ENCODE data around the gene PI4KA.

The PI4KA gene

DNA sequence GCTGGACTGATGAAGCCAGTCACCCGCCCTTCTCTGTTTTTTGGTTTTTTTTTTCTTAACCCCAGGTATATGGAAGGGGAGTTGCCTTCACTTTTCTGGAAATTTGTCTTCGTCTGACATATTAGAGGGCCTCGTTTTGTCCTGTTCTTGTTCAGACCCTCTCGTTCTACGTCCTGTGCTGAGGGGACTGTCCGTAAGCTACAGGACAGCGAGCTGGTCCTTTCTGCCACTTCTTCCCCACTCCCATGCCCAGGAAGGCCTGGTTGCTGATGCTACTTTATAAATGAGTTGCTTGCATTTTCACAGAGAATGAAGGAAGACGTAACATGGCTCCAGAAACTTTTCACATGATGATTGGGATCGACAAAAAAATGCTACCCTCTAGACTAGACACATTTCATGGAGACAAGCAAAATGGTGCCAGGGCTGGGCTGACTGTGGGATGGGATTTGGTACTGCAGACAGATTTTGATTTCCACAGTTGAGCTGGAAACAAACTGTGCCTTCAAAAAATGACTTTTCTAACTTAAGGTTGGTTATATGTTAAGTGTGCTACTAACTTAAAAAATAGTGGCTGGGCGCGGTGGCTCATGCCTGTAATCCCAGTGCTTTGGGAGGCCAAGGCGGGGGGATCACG lies 31.4 kb upstream of the PI4KA start:
- TF ChIP-seq, protein P1, sequence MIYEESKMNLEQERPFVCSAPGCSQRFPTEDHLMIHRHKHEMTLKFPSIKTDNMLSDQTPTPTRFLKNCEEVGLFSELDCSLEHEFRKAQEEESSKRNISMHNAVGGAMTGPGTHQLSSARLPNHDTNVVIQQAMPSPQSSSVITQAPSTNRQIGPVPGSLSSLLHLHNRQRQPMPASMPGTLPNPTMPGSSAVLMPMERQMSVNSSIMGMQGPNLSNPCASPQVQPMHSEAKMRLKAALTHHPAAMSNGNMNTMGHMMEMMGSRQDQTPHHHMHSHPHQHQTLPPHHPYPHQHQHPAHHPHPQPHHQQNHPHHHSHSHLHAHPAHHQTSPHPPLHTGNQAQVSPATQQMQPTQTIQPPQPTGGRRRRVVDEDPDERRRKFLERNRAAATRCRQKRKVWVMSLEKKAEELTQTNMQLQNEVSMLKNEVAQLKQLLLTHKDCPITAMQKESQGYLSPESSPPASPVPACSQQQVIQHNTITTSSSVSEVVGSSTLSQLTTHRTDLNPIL (CRISPR knock-in tag; IDR thresholded peaks at IDR 0.05; ENCODE audit: low read depth) = no peak
- TF ChIP-seq TCF4 (CRISPR knock-in tag; IDR thresholded peaks at IDR 0.05; ENCODE audit: borderline replicate concordance) (no peak), RARB (CRISPR knock-in tag; IDR thresholded peaks at IDR 0.05) (no peak)
- TF ChIP-seq, protein P2, sequence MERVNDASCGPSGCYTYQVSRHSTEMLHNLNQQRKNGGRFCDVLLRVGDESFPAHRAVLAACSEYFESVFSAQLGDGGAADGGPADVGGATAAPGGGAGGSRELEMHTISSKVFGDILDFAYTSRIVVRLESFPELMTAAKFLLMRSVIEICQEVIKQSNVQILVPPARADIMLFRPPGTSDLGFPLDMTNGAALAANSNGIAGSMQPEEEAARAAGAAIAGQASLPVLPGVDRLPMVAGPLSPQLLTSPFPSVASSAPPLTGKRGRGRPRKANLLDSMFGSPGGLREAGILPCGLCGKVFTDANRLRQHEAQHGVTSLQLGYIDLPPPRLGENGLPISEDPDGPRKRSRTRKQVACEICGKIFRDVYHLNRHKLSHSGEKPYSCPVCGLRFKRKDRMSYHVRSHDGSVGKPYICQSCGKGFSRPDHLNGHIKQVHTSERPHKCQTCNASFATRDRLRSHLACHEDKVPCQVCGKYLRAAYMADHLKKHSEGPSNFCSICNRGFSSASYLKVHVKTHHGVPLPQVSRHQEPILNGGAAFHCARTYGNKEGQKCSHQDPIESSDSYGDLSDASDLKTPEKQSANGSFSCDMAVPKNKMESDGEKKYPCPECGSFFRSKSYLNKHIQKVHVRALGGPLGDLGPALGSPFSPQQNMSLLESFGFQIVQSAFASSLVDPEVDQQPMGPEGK (CRISPR knock-in tag; IDR thresholded peaks at IDR 0.05; ENCODE audit: borderline replicate concordance) = no peak
- TF ChIP-seq, protein P3, sequence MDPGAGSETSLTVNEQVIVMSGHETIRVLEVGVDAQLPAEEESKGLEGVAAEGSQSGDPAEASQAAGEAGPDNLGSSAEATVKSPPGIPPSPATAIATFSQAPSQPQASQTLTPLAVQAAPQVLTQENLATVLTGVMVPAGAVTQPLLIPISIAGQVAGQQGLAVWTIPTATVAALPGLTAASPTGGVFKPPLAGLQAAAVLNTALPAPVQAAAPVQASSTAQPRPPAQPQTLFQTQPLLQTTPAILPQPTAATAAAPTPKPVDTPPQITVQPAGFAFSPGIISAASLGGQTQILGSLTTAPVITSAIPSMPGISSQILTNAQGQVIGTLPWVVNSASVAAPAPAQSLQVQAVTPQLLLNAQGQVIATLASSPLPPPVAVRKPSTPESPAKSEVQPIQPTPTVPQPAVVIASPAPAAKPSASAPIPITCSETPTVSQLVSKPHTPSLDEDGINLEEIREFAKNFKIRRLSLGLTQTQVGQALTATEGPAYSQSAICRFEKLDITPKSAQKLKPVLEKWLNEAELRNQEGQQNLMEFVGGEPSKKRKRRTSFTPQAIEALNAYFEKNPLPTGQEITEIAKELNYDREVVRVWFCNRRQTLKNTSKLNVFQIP (CRISPR knock-in tag; IDR thresholded peaks at IDR 0.05; ENCODE audit: borderline replicate concordance, low read depth) = no peak
- TF ChIP-seq, protein P4, sequence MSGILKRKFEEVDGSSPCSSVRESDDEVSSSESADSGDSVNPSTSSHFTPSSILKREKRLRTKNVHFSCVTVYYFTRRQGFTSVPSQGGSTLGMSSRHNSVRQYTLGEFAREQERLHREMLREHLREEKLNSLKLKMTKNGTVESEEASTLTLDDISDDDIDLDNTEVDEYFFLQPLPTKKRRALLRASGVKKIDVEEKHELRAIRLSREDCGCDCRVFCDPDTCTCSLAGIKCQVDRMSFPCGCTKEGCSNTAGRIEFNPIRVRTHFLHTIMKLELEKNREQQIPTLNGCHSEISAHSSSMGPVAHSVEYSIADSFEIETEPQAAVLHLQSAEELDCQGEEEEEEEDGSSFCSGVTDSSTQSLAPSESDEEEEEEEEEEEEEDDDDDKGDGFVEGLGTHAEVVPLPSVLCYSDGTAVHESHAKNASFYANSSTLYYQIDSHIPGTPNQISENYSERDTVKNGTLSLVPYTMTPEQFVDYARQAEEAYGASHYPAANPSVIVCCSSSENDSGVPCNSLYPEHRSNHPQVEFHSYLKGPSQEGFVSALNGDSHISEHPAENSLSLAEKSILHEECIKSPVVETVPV (CRISPR knock-in tag; IDR thresholded peaks at IDR 0.05) = no peak
- no peak for ATAC-seq

GRCh38 chr22:20889025-20889704 lies 30.6 kb upstream of the PI4KA start:
- no peak for ATAC-seq
- TF ChIP-seq ESRRG (CRISPR knock-in tag; IDR thresholded peaks at IDR 0.05) = no peak
- no peak for TF ChIP-seq OSR1 (CRISPR knock-in tag; IDR thresholded peaks at IDR 0.05)
- no peak for TF ChIP-seq PPARA (CRISPR knock-in tag; IDR thresholded peaks at IDR 0.05; ENCODE audit: borderline replicate concordance)
- TF ChIP-seq ZFP3 (CRISPR knock-in tag; IDR thresholded peaks at IDR 0.05) = no peak
- TF ChIP-seq ZFP30 (CRISPR knock-in tag; IDR thresholded peaks at IDR 0.05) = no peak

DNA sequence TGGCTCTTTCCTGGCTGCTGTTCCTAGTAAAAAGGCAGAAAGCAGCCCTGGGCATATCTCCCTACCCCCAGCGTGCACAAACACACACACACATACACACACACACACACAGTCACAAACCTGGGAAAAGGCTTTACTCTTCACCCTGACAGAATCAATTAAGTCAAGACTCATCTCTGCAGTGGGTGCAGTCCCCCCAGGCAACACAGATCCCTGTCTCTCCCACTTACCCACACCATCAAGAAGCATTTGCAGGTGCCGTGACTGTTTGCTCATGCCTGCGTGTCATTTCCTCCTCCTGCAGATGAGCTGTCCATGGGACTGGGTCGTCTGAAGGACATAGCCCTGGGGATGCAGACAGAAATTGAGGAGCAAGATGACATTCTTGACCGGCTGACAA lies 28.8 kb upstream of the PI4KA start:
- TF ChIP-seq ZNF70 (CRISPR knock-in tag; IDR thresholded peaks at IDR 0.05) = no peak
- no peak for TF ChIP-seq ZFP30 (CRISPR knock-in tag; IDR thresholded peaks at IDR 0.05)
- TF ChIP-seq, protein P1 (CRISPR knock-in tag; IDR thresholded peaks at IDR 0.05; ENCODE audit: low read depth) = no peak
- TF ChIP-seq, protein P2 (CRISPR knock-in tag; IDR thresholded peaks at IDR 0.05; ENCODE audit: borderline replicate concordance) = no peak
- no peak for TF ChIP-seq ZFP3 (CRISPR knock-in tag; IDR thresholded peaks at IDR 0.05)
- TF ChIP-seq OSR1 (CRISPR knock-in tag; IDR thresholded peaks at IDR 0.05) = no peak
- TF ChIP-seq, protein P5, sequence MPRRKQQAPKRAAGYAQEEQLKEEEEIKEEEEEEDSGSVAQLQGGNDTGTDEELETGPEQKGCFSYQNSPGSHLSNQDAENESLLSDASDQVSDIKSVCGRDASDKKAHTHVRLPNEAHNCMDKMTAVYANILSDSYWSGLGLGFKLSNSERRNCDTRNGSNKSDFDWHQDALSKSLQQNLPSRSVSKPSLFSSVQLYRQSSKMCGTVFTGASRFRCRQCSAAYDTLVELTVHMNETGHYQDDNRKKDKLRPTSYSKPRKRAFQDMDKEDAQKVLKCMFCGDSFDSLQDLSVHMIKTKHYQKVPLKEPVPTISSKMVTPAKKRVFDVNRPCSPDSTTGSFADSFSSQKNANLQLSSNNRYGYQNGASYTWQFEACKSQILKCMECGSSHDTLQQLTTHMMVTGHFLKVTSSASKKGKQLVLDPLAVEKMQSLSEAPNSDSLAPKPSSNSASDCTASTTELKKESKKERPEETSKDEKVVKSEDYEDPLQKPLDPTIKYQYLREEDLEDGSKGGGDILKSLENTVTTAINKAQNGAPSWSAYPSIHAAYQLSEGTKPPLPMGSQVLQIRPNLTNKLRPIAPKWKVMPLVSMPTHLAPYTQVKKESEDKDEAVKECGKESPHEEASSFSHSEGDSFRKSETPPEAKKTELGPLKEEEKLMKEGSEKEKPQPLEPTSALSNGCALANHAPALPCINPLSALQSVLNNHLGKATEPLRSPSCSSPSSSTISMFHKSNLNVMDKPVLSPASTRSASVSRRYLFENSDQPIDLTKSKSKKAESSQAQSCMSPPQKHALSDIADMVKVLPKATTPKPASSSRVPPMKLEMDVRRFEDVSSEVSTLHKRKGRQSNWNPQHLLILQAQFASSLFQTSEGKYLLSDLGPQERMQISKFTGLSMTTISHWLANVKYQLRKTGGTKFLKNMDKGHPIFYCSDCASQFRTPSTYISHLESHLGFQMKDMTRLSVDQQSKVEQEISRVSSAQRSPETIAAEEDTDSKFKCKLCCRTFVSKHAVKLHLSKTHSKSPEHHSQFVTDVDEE (CRISPR knock-in tag; IDR thresholded peaks at IDR 0.05) = peak; percentile 36; the same call in 1 of the 2 replicates
- no peak for TF ChIP-seq GLIS3 (CRISPR knock-in tag; IDR thresholded peaks at IDR 0.05)
- peak; percentile 45; the same call in 1 of the 2 replicates for TF ChIP-seq TCF4 (CRISPR knock-in tag; IDR thresholded peaks at IDR 0.05; ENCODE audit: borderline replicate concordance)
- TF ChIP-seq, protein P4 (CRISPR knock-in tag; IDR thresholded peaks at IDR 0.05) = no peak
- no peak for TF ChIP-seq ARNTL (CRISPR knock-in tag; IDR thresholded peaks at IDR 0.05; ENCODE audit: borderline replicate concordance, low read depth)
- ATAC-seq = no peak

Measured in SK-N-SH treated with all-trans-retinoic acid at 6 μM for 48 hours (cell line).